Endothelial cell (in vitro differentiated cells): ENCODE measurements around the gene C1orf56. TPM values are rescaled to one million over a fixed set of nuclear protein-coding genes. Genes with fewer than 3 reads are reported as not detected.

Experiments used
- DNase-seq: peaks from one replicate; pipeline ENCODE4 v3.0.0; 2021; ENCODE audit warnings: low spot score
- H3K27ac Mint-ChIP-seq: one replicate; pipeline ENCODE4 v1.8.0; 2021; ENCODE audit warnings: mixed read lengths, inconsistent platforms; ENCODE audit not compliant: unreplicated experiment
- H3K27me3 Mint-ChIP-seq: one replicate; pipeline ENCODE4 v1.8.0; 2021; ENCODE audit warnings: mild to moderate bottlenecking, moderate library complexity, mixed read lengths, inconsistent platforms; ENCODE audit not compliant: unreplicated experiment
- H3K36me3 Mint-ChIP-seq: one replicate; pipeline ENCODE4 v1.8.0; 2021; ENCODE audit warnings: mild to moderate bottlenecking, low read depth, mixed read lengths, inconsistent platforms; ENCODE audit not compliant: unreplicated experiment
- H3K4me1 Mint-ChIP-seq: one replicate; pipeline ENCODE4 v1.8.0; 2021; ENCODE audit warnings: mild to moderate bottlenecking, mixed read lengths, inconsistent platforms; ENCODE audit not compliant: unreplicated experiment
- H3K4me3 Mint-ChIP-seq: one replicate; pipeline ENCODE4 v1.8.0; 2021; ENCODE audit warnings: mild to moderate bottlenecking, mixed read lengths, inconsistent platforms; ENCODE audit not compliant: unreplicated experiment
- H3K9me3 Mint-ChIP-seq: one replicate; pipeline ENCODE4 v1.8.0; 2021; ENCODE audit warnings: mixed read lengths, inconsistent platforms; ENCODE audit not compliant: unreplicated experiment
- long read RNA-seq: library from polyadenylated mRNA; unstranded; transcript quantifications from one replicate; pipeline ENCODE4 v2.0.0, GENCODE V29; 2020; ENCODE audit not compliant: unreplicated experiment
- total RNA-seq: library from RNA; stranded (reverse); fragmentation: NEBNext Ultra II Directional; extraction: Animal tissue kit (Norgen Biotek cat#: 25700); gene quantifications from one replicate; pipeline ENCODE4 v1.2.1, GENCODE V29; 2021; ENCODE audit not compliant: unreplicated experiment
- TF ChIP-seq, protein P1 (sequence below): fragments of 200-600 bp; sonication (generic); IDR thresholded peaks from one replicate; pipeline ENCODE4 v1.5.0; 2021; ENCODE audit warnings: antibody characterized with exemption; ENCODE audit not compliant: unreplicated experiment

The C1orf56 gene, protein sequence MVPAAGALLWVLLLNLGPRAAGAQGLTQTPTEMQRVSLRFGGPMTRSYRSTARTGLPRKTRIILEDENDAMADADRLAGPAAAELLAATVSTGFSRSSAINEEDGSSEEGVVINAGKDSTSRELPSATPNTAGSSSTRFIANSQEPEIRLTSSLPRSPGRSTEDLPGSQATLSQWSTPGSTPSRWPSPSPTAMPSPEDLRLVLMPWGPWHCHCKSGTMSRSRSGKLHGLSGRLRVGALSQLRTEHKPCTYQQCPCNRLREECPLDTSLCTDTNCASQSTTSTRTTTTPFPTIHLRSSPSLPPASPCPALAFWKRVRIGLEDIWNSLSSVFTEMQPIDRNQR
- total RNA-seq: 1.0 TPM
- long read RNA-seq, partial matches to known transcripts: 13 of 18 reads
- long read RNA-seq, other reads (novel, unspliced or antisense): 5 of 18 reads

DNA sequence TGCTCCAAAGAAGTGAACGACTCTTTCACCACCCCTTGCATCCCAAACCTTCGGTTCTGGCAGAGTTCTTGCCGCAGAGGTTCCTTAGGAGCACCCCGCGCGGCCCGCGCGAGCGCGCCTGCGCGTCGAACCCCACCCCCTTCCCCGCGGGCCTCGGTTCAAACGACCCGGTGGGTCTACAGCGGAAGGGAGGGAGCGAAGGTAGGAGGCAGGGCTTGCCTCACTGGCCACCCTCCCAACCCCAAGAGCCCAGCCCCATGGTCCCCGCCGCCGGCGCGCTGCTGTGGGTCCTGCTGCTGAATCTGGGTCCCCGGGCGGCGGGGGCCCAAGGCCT is at the start of gene C1orf56:
TSS of gene C1orf56 (plus strand) at position 161 of the 334 bp plus-strand sequence. CDS start at position 258, 97 bp downstream.
- TF ChIP-seq, protein P1, sequence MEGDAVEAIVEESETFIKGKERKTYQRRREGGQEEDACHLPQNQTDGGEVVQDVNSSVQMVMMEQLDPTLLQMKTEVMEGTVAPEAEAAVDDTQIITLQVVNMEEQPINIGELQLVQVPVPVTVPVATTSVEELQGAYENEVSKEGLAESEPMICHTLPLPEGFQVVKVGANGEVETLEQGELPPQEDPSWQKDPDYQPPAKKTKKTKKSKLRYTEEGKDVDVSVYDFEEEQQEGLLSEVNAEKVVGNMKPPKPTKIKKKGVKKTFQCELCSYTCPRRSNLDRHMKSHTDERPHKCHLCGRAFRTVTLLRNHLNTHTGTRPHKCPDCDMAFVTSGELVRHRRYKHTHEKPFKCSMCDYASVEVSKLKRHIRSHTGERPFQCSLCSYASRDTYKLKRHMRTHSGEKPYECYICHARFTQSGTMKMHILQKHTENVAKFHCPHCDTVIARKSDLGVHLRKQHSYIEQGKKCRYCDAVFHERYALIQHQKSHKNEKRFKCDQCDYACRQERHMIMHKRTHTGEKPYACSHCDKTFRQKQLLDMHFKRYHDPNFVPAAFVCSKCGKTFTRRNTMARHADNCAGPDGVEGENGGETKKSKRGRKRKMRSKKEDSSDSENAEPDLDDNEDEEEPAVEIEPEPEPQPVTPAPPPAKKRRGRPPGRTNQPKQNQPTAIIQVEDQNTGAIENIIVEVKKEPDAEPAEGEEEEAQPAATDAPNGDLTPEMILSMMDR: no peak
- Mint-ChIP-seq H3K4me3 (peak within 1 kb of the TSS; percentile 93), H3K9me3 (no peaks in the 10 kb centered on the region), H3K36me3 (peaks cover 6% of the 10 kb centered on the region), H3K4me1 (no peaks in the 10 kb centered on the region), H3K27ac (peak within 1 kb of the TSS; percentile 31), H3K27me3 (peaks cover 4% of the 10 kb centered on the region)
- peak; percentile 53 for DNase-seq

DNA sequence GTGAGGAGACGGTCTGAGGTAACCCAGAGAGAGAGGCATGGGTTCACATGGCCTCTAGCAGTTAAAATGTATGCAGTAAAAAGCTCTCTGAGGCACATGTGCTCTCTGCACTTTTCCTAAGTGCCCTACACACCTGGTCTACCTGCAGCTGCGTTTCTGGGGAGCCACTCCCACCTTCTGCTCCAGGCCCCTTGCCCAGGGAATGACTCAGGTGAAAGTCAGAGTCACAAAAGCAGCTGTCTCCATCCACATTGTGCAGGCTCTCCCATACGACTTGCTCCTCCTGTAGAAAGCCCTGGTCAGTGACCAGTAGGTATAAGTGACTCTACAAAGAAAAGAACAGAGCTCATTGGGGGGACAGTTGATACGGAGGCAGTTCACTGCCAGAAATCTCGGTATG is 49.6 kb upstream of the C1orf56 start:
- TF ChIP-seq, protein P1: no peak
- Mint-ChIP-seq H3K4me1 (peaks cover 21% of the 10 kb centered on the region), H3K36me3 (peaks cover 14% of the 10 kb centered on the region), H3K9me3 (no peaks in the 10 kb centered on the region), H3K4me3 (no peak overlapping the region), H3K27me3 (peaks cover 2% of the 10 kb centered on the region), H3K27ac (no peak overlapping the region)
- no peak for DNase-seq

DNA sequence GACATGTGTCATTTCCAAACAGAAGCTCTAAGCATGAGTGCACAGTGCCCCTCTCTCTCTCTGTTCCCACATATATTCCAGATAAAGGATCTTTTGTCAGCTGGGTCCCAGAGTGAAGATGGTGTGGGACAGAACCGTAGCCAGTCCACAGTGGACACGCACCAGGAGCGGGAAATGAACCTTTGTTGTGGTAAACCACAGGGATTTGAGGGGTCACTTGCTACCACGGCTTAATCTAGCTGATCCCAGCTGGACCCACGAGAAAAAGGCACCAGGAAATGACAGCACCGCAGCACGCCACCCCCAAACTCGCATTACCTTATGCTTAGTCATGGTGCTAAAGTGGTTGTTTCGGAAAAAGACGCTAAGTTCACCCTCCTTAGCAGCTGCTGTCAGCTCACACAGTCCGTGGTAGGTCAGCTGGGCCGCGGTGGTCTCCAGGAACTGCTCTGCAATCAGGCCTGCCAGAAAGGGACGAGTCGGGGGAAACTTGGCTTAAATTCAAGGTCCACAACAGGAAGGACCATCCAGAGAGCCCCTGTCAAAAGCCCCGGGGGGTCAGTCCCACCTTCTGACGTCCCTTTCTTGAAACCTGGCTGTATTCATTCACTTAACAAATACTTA is 48.4 kb upstream of the C1orf56 start:
- no peak for DNase-seq
- Mint-ChIP-seq H3K9me3 (no peaks in the 10 kb centered on the region), H3K27me3 (peaks cover 2% of the 10 kb centered on the region), H3K27ac (no peak overlapping the region), H3K36me3 (peaks cover 14% of the 10 kb centered on the region), H3K4me1 (peaks cover 24% of the 10 kb centered on the region), H3K4me3 (no peak overlapping the region)
- TF ChIP-seq, protein P1: no peak

DNA sequence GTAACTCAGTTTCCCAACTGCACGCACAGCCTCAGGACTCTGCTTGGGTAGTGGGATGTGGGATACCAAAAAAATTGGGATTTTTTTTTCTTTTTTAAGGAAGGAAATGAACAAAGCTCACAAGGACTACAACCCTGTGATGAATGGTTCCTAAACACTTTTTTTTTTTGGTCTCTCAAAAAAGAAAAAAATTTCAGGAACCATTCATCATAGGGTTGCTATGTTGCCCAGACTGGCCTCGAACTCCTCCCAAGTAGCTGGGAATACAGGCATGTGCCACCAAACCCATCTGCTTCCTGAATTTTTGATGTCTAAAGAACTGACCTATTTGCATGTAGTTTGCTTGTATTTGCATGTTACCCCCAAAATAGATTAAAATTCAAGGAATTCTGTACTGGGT is 47.6 kb upstream of the C1orf56 start:
- Mint-ChIP-seq H3K27ac (no peak overlapping the region), H3K36me3 (peaks cover 14% of the 10 kb centered on the region), H3K27me3 (peaks cover 2% of the 10 kb centered on the region), H3K4me1 (peaks cover 24% of the 10 kb centered on the region), H3K9me3 (no peaks in the 10 kb centered on the region), H3K4me3 (no peak overlapping the region)
- TF ChIP-seq, protein P1: no peak
- no peak for DNase-seq

DNA sequence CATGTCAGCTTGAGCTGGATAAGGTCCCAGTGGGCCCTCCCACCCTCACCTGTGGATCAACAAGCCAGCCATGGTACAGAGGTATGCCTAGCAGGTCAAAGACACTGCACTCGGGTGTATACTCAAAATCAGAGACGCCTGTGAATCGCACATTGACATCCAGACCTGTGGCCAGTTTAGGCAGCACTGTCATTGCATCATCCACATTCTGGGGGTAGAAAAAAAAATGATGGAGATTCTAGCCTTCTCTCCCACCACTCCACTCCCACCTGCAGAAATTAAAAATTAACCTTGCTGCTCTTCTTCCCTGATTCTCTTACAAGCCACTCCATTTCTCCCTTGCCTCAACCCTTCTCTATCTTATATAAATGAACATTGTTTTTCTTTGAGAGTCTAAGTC is 47.1 kb upstream of the C1orf56 start:
- no peaks in the 10 kb centered on the region for H3K9me3 Mint-ChIP-seq

More for the DNA sequence above, 47.1 kb upstream of the C1orf56 start:
- H3K4me3 Mint-ChIP-seq: no peak overlapping the region
- H3K4me1 Mint-ChIP-seq: peaks cover 27% of the 10 kb centered on the region
- TF ChIP-seq, protein P1: no peak
- DNase-seq: no peak
- peaks cover 14% of the 10 kb centered on the region for H3K36me3 Mint-ChIP-seq
- H3K27me3 Mint-ChIP-seq: peaks cover 2% of the 10 kb centered on the region
- H3K27ac Mint-ChIP-seq: peak overlapping the region; percentile 2
